Stimulated activated naive B cell treated with anti-CD40 and anti-IgM and Interleukin-4, amounts not matched to agents 10 μg/mL and 1 μg/mL and 100 μg/mL, for 72 hours (primary cell): ENCODE results near the gene ADAT3.
"Not testable (repeated sequence)": the region's sequence is repeated elsewhere in the genome, so short reads cannot be mapped to it uniquely, and the experiment has no call there.

Experiments
- ATAC-seq, 2 donors: fragments of 150-1000 bp; cut with Tn5 transposase; replicated peaks; 2 replicates each; pipeline ENCODE4 v1.10.0; 2021; ENCODE audit warnings: moderate library complexity in 1 of 2
- DNase-seq: peaks from one replicate; pipeline ENCODE4 v3.0.0; 2021
- H3K27ac Mint-ChIP-seq: one replicate; pipeline ENCODE4 v1.8.0; 2022; ENCODE audit warnings: mild to moderate bottlenecking, mixed read lengths
- H3K27me3 Mint-ChIP-seq, 2 donors: one replicate each; pipeline ENCODE4 v1.8.0; 2022; ENCODE audit warnings: mixed read lengths in 2 of 2
- H3K36me3 Mint-ChIP-seq, 2 donors: one replicate each; pipeline ENCODE4 v1.8.0; 2022; ENCODE audit warnings: mixed read lengths in 2 of 2, mild to moderate bottlenecking in 1 of 2
- H3K4me1 Mint-ChIP-seq, 2 donors: one replicate each; pipeline ENCODE4 v1.8.0; 2022; ENCODE audit warnings: mixed read lengths in 2 of 2, mild to moderate bottlenecking in 1 of 2
- H3K4me3 Mint-ChIP-seq, 2 donors: one replicate each; pipeline ENCODE4 v1.8.0; 2022; ENCODE audit warnings: mild to moderate bottlenecking in 2 of 2, mixed read lengths in 2 of 2, moderate library complexity in 1 of 2
- H3K9me3 Mint-ChIP-seq, 2 donors: one replicate each; pipeline ENCODE4 v1.8.0; 2022; ENCODE audit warnings: mixed read lengths in 2 of 2, mild to moderate bottlenecking in 1 of 2

ADAT3 gene

DNA sequence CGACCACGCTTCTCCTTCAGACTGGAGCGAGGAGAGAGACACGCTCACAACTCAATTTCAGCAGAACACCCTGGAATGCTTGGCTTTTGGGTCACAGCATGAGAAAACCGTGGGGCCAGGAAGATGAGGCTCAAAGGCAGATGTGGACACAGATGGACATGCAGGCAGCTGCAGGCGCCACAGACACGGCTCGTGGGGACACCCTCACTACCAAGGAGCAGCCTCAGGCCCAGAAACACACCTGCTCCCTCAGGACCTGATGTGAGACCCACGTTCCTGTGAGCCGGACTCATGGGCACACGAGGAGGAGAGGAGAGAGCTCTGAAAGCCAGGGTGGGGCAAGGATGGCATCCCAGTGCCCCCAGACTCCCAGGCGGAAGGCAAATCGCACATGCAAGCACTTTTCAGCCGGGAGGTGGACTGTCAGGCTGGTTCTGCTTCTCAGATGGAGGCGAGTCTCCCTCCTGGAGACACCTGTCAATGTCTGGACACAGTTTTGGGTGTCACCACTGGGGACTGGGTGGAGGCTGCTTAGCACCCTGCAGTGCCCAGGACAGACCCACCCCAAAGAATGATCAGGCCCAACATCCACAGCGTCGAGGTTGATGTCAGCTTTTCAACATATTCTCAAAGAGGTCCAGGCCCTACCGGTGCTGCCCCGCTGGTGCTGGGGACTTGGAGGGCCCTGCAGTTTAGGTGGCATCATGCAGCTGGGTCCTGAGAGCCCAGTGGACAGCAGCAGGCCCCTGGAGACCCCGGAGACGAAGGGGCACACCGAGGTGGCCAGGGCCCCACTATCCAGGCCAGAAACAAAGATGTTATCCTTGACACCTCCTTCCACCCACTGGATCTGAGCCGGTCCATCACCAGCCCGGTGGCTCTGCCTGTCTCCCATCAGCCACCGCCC, 22.2 kb upstream of the ADAT3 start:
- H3K4me3 Mint-ChIP-seq, result peak overlapping the region; percentile 95 to 98
- no peaks in the 10 kb centered on the region for H3K27me3 Mint-ChIP-seq
- DNase-seq, result no peak
- ATAC-seq, result no peak
- no peaks in the 10 kb centered on the region for H3K9me3 Mint-ChIP-seq
- H3K36me3 Mint-ChIP-seq, result peaks cover 9 to 11% of the 10 kb centered on the region in 2 donors
- peaks cover 34 to 38% of the 10 kb centered on the region in 2 donors for H3K4me1 Mint-ChIP-seq
- H3K27ac Mint-ChIP-seq, result peak overlapping the region; percentile 92

DNA sequence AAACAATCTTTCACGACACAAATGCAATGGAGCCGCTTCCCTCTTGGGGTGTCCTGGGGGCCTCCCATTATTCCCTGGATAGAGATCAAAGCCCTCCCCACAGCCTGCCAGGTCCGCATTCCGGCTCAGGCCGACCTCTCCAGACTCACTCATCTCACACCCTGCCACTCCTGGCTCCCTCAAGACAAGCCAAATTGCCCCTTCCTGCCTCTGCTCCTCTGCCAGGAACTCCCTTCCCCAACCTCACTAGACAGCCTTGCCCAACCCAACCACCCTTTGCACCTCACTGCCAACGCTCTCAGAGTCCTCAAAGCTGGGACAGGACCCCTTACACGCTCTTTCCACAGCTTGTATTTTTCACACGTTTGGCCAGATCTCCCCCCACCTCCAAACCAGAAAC, 21.4 kb upstream of the ADAT3 start:
- no peaks in the 10 kb centered on the region for H3K27me3 Mint-ChIP-seq
- DNase-seq (no peak), ATAC-seq (no peak)
- no peaks in the 10 kb centered on the region for H3K9me3 Mint-ChIP-seq
- peak overlapping the region; percentile 95 to 98 for H3K4me3 Mint-ChIP-seq
- H3K27ac Mint-ChIP-seq, result peak overlapping the region; percentile 92
- peaks cover 4 to 8% of the 10 kb centered on the region in 2 donors for H3K36me3 Mint-ChIP-seq
- H3K4me1 Mint-ChIP-seq, result peaks cover 34 to 38% of the 10 kb centered on the region in 2 donors

DNA sequence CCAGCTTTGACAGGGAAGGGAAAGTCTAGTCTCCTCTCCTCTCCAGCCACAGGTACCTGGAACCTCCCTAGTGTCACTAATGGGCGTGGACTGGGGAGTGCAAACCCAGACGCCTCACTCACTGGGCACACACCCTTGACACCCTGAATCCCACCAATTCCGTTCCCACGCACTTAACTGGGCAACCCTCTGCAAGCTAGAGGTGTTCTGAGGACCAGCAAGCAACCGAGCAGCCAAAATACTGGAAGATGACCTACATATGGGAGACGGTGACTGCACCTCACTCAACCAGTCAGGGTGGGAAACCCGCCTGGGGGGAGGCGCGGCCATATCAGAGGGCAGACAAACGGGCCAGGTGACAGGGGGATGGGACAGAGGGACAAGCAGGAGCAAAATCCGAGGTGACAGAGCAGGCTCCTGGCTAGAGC, 20.9 kb upstream of the ADAT3 start:
- DNase-seq, result no peak
- peak in 1 of 2 donors; percentile 17 for ATAC-seq
- H3K9me3 Mint-ChIP-seq, result no peaks in the 10 kb centered on the region
- peaks cover 34 to 38% of the 10 kb centered on the region in 2 donors for H3K4me1 Mint-ChIP-seq
- H3K36me3 Mint-ChIP-seq, result peaks cover 4 to 8% of the 10 kb centered on the region in 2 donors
- H3K27ac Mint-ChIP-seq, result peak overlapping the region; percentile 92
- H3K4me3 Mint-ChIP-seq, result peak overlapping the region; percentile 95 to 98
- no peaks in the 10 kb centered on the region for H3K27me3 Mint-ChIP-seq

DNA sequence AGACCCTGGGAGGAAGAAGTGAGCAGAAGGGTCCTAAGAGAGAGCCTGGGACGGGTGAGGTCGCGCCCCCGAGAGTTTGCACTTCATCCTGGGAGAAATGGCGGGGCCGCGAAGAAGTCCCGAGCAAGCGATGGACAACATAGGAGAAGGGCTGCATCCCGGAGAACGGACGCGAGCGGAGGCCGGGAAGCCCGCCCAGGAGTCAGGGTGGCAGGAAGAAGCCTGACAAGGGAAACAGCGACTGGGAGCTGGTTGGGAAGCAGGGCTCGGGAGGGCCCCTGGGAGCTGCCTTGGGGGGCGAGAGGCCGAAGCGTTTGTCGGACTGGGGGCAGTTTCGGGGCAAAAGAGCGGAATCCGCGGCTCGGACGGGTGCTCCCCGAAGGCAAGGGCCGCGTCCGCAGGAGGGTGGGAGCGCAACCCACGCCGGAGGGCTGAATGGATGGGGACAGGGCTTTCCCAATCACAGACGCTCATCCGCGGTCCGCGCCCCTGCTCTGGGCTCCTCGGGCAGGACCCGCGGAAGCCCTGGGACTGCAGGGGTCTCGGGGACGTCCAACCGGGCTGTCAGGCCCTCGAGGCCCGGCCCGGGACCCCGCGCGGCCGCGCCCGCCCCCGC, 20.4 kb upstream of the ADAT3 start:
- peaks cover 4 to 8% of the 10 kb centered on the region in 2 donors for H3K36me3 Mint-ChIP-seq
- DNase-seq, result no peak
- peak; percentile 31 to 35 for ATAC-seq
- H3K27me3 Mint-ChIP-seq, result no peaks in the 10 kb centered on the region
- peak overlapping the region; percentile 92 for H3K27ac Mint-ChIP-seq
- H3K4me3 Mint-ChIP-seq, result peak overlapping the region; percentile 95 to 98
- H3K4me1 Mint-ChIP-seq, result peaks cover 34 to 38% of the 10 kb centered on the region in 2 donors
- no peaks in the 10 kb centered on the region for H3K9me3 Mint-ChIP-seq

DNA sequence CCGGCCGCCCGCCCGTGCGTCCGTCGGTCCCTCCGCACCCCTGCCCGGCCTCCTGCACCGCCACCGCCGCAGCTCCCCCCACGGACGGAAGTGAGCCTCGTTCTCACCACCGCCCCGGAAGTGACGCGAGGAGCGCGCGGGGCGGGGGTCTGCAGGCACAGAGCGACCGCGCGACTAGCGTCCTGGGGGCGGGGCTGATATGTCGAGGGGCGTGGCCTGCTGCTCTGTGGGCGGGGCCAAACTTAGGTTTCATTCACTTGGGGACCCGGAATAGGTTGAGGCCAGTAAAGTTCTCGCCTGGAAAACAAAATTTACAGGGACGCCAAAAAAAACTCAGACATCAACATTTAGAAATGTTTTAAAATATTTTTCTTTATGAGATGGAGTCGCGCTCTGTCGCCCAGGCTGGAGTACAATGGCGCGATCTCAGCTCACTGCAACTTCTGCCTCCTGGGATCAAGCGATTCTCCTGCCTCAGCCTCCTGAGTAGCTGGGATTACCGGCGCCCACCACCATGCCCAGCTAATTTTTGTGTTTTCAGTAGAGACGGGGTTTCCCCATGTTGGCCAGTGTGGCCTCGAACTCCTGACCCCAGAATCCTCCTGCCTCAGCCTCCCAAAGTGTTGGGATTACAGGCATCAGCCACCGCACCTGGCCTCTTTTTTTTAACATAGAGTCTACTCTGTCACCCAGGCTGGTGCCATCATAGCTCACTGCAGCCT, 19.6 kb upstream of the ADAT3 start, which contains the start of gene ABHD17A:
TSS of gene ABHD17A (minus strand) at position 99 of the 722 bp plus-strand sequence. CDS start 3,930 bp downstream, outside the sequence.
- H3K27me3 Mint-ChIP-seq, result not testable (repeated sequence)
- ATAC-seq, result peak; percentile 96 to 98

DNA sequence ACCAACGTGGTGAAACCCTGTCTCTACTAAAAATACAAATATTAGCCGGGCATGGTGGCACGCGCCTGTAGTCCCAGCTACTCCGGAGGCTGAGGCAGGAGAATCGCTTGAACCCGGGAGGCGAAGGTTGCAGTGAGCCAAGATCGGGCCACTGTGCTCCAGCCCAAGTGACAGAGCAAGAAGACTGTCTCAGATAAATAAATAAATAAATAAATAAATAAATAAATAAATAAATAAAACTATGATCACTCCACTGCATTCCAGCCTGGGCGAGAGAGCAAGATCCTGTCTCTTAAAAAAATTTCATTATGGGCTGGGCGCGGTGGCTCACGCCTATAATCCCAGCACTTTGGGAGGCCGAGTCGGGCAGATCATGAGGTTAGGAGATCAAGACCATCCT, 18.8 kb upstream of the ADAT3 start:
- ATAC-seq, DNase-seq, H3K9me3 Mint-ChIP-seq, H3K27me3 Mint-ChIP-seq, H3K4me3 Mint-ChIP-seq, H3K36me3 Mint-ChIP-seq: not testable (repeated sequence)
- Mint-ChIP-seq H3K4me1 (peaks cover 34 to 38% of the 10 kb centered on the region in 2 donors), H3K27ac (peak overlapping the region; percentile 32)

More for the DNA sequence above, 19.6 kb upstream of the ADAT3 start, which contains the start of gene ABHD17A:
- peak within 1 kb of the TSS; percentile 95 to 98 for H3K4me3 Mint-ChIP-seq
- DNase-seq, result peak; percentile 86
- peak within 1 kb of the TSS; percentile 92 for H3K27ac Mint-ChIP-seq
- not testable (repeated sequence) for H3K9me3 Mint-ChIP-seq, H3K36me3 Mint-ChIP-seq
- H3K4me1 Mint-ChIP-seq, result peaks cover 34 to 38% of the 10 kb centered on the region in 2 donors

DNA sequence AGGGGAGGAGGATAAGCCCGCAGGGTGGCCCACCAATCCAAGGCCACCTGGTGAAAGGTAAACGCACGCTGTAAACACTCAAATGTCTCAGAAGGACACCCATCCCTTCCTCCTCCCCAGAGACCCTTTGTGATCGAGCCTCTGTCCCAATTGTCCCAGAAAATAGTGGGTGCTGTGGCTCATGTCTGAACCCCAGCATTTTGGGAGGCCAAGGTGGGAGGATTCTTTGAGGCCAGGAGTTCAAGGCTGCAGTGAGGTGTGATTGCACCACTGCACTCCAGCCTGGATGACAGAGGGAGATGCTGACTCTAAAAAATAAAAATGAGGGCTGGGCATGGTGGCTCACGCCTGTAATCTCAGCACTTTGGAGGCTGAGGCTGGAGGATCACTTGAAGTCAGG, 16.8 kb upstream of the ADAT3 start:
- no peak for ATAC-seq

DNA sequence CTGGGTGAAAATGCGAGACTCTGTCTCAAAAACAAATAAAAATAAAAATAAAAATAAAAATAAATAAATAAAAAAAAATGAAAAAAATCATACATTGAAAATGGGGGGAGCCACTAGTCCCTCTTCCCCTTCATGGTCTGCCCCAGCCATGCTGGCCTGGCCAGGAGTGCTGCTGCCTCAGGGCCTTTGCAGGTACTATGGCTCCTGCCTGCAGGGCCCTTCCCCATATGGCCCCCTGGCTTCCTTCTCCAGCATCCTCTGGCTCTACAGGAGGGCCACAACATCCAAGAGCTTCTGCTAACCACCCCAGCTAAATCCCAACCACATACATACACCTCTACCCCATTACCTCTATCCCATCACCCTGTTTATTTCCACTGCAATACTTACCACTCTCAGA, 15.3 kb upstream of the ADAT3 start:
- H3K4me3 Mint-ChIP-seq, result no peak overlapping the region
- no peaks in the 10 kb centered on the region for H3K9me3 Mint-ChIP-seq
- DNase-seq, result no peak
- peaks cover 10 to 21% of the 10 kb centered on the region in 2 donors for H3K4me1 Mint-ChIP-seq
- no peak overlapping the region for H3K27ac Mint-ChIP-seq
- no peak for ATAC-seq
- H3K27me3 Mint-ChIP-seq, result no peaks in the 10 kb centered on the region
- no peaks in the 10 kb centered on the region for H3K36me3 Mint-ChIP-seq

More for the DNA sequence above, 16.8 kb upstream of the ADAT3 start:
- DNase-seq, result no peak
- no peak overlapping the region for H3K4me3 Mint-ChIP-seq
- H3K4me1 Mint-ChIP-seq, result peaks cover 19 to 27% of the 10 kb centered on the region in 2 donors
- H3K9me3 Mint-ChIP-seq, result no peaks in the 10 kb centered on the region
- no peaks in the 10 kb centered on the region for H3K27me3 Mint-ChIP-seq
- H3K36me3 Mint-ChIP-seq, result peaks cover 4 to 5% of the 10 kb centered on the region in 2 donors
- peak overlapping the region; percentile 47 for H3K27ac Mint-ChIP-seq

DNA sequence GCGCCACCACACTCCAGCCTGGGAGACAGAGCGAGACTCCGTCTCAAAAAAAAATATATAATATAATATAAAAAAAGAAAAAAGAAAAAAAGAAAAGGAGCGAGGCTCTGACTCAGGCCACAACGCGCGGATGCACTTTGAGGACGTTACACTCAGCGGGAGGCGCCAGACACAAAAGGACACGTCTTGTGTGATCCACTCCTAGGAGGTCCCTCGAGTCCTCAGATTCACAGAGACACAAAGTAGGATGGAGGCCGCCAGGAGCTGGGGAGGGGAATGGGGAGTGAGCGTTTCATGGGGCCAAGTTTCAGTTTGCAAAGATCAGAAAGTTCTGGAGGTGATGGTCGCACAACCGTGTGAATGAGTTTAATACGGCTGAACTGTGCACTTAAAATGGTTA, 11.4 kb upstream of the ADAT3 start:
- ATAC-seq (no peak), DNase-seq (no peak)
- no peak overlapping the region for H3K27ac Mint-ChIP-seq
- peaks cover 0 to 3% of the 10 kb centered on the region in 2 donors for H3K36me3 Mint-ChIP-seq
- H3K9me3 Mint-ChIP-seq, result no peaks in the 10 kb centered on the region
- H3K4me3 Mint-ChIP-seq, result no peak overlapping the region
- no peaks in the 10 kb centered on the region for H3K27me3 Mint-ChIP-seq
- H3K4me1 Mint-ChIP-seq, result peaks cover 10 to 51% of the 10 kb centered on the region in 2 donors

DNA sequence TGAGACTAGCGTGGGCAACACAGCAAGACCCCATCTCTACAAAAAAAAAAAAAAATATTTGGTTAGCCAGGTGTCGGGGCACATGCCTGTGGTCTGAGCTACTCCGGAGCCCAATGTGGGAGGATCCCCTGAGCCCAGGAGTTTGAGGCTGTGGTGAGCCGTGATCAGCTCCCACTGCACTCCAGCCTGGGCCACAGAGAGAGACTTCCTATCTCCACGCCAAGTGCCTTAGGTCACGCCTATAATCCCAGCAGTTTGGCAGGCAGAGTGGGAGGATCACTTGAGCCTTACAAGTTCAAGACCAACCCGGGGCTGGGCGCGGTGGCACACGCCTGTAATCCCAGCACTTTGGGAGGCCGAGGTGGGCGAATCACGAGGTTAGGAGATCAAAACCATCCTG, 8.7 kb upstream of the ADAT3 start:
- H3K4me3 Mint-ChIP-seq, result peak overlapping the region; percentile 32 to 96
- H3K27me3 Mint-ChIP-seq, result no peaks in the 10 kb centered on the region
- peak overlapping the region; percentile 99 for H3K27ac Mint-ChIP-seq
- DNase-seq (no peak), ATAC-seq (no peak)
- no peaks in the 10 kb centered on the region for H3K9me3 Mint-ChIP-seq
- H3K36me3 Mint-ChIP-seq, result peaks cover 0 to 3% of the 10 kb centered on the region in 2 donors
- H3K4me1 Mint-ChIP-seq, result peaks cover 10 to 55% of the 10 kb centered on the region in 2 donors

DNA sequence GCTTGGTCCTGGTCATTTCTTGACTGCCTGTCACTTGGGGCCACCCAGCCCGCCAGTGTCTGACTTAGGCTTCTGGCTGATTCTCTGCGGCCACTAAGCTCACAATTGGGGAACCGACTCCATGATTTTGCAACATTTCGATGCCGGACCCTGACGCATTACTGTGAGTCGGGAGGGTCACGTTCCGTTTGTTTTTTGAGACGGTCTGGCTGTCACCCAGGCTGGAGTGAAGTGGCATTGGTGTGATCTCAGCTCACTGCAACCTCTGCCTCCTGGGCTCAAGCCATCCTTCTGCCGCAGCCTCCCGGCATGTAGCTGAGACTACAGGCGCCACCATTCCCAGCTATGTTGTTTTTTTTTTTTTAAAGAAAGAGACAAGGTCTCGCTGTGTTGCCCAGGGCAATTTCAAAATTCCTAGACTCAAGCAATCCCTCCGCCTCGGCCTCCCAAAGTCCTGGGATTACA, 3.2 kb upstream of the ADAT3 start:
- Mint-ChIP-seq H3K27ac (no peak overlapping the region), H3K27me3 (no peaks in the 10 kb centered on the region), H3K4me1 (peaks cover 26 to 63% of the 10 kb centered on the region in 2 donors), H3K9me3 (no peaks in the 10 kb centered on the region), H3K36me3 (peaks cover under 1 to 5% of the 10 kb centered on the region in 2 donors), H3K4me3 (no peak overlapping the region)
- no peak for DNase-seq
- no peak for ATAC-seq

DNA sequence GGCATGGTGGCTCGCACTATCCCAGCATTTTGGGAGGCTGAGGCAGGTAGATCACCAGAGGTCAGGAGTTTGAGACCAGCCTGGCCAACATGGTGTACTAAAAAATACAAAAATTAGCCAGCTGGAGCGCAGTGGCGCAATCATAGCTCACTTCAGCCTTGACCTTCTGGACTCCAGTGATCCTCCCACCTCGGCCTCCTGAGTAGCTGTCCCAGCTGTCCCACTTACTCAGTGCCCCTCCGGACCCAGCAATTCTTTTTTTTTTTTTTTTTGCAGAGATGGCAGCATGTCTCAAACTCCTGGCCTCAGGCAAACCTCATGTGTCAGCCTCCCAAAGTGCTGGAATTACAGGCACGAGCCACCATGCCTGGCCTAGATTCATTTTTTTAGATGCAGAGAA, 2.3 kb upstream of the ADAT3 start:
- no peaks in the 10 kb centered on the region for H3K9me3 Mint-ChIP-seq
- H3K4me1 Mint-ChIP-seq, result peaks cover 25 to 62% of the 10 kb centered on the region in 2 donors
- DNase-seq (no peak), ATAC-seq (no peak)
- H3K27me3 Mint-ChIP-seq, result no peaks in the 10 kb centered on the region
- peak overlapping the region; percentile 81 for H3K27ac Mint-ChIP-seq
- peaks cover 4% of the 10 kb centered on the region in 2 donors for H3K36me3 Mint-ChIP-seq
- H3K4me3 Mint-ChIP-seq, result peak overlapping the region in 1 of 2 donors; percentile 39

DNA sequence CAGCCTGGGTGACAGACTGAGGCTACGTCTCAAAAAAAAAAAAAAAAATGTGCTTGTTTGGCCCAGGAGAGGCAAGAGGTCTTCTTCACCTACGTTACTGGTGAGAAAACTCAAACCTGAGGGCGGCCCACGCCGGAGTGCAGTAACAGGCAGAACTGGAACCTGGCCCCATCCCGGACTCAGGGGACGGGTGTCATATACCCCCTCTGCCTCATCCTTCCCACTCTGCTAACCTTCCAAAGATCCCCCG, 414 bp upstream of the ADAT3 start:
- Mint-ChIP-seq H3K27me3 (no peaks in the 10 kb centered on the region), H3K27ac (peak overlapping the region; percentile 91), H3K36me3 (peaks cover 6 to 14% of the 10 kb centered on the region in 2 donors), H3K4me3 (peak overlapping the region; percentile 88 to 90), H3K9me3 (no peaks in the 10 kb centered on the region), H3K4me1 (peaks cover 38 to 63% of the 10 kb centered on the region in 2 donors)
- ATAC-seq, result no peak
- DNase-seq, result no peak

DNA sequence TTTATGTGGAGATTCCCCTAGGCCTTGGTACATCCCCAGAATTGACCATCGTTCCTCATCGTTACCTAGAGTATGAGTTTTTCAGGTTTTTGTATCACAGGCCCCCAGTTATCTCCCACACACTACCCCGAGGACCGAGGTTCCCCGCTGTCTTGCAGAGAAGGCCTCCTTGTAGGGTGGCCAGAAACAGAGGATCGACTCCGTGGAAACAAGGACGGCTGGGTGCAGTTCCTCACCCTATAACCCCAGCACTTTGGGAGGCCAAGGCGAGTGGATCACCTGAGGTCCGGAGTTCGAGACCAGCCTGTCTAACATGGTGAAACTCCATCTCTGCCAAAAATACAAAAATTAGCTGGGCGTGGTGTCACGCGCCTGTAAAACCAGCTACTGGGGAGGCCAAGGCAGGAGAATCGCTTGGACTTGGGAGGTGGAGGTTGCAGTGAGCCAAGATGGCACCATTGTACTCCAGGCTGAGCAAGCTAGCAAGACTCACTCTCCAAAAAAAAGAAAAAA, 720 bp downstream of the ADAT3 start:
- no peaks in the 10 kb centered on the region for H3K9me3 Mint-ChIP-seq
- peaks cover 42 to 71% of the 10 kb centered on the region in 2 donors for H3K4me1 Mint-ChIP-seq
- H3K27me3 Mint-ChIP-seq, result no peaks in the 10 kb centered on the region
- H3K36me3 Mint-ChIP-seq, result peaks cover 10 to 19% of the 10 kb centered on the region in 2 donors
- DNase-seq, result no peak
- peak overlapping the region; percentile 90 for H3K4me3 Mint-ChIP-seq
- no peak for ATAC-seq
- peak overlapping the region; percentile 93 for H3K27ac Mint-ChIP-seq
